BLaER1 treated with 17β-estradiol and CSF1 and Interleukin-3, amounts not matched to agents 10 nM and 100 nM (cell line): ENCODE measurements around the gene HSF5.

ENCODE experiments used
- H3K27ac ChIP-seq, 11 experiments: shearing (Covaris generic); formaldehyde crosslinking; 2 replicates each; pipeline ENCODE4 v1.8.1; 2022
- H3K27me3 ChIP-seq, 11 experiments: shearing (Covaris generic); formaldehyde crosslinking; 2 replicates each; pipeline ENCODE4 v1.8.1; 2022
- H3K36me3 ChIP-seq, 11 experiments: shearing (Covaris generic); formaldehyde crosslinking; 2 replicates each; pipeline ENCODE4 v1.8.1; 2022
- H3K4me1 ChIP-seq, 10 experiments: shearing (Covaris generic); formaldehyde crosslinking; 2 replicates each; pipeline ENCODE4 v1.8.1; 2022
- H3K4me2 ChIP-seq, 11 experiments: shearing (Covaris generic); formaldehyde crosslinking; 2 replicates each; pipeline ENCODE4 v1.8.1; 2022
- H3K4me3 ChIP-seq, 10 experiments: shearing (Covaris generic); formaldehyde crosslinking; 2 replicates each; pipeline ENCODE4 v1.8.1; 2022
- H3K9ac ChIP-seq, 11 experiments: shearing (Covaris generic); formaldehyde crosslinking; 2 replicates each; pipeline ENCODE4 v1.8.1; 2022
- H3K9me3 ChIP-seq, 11 experiments: shearing (Covaris generic); formaldehyde crosslinking; replicated peaks in 1 of 11; 2 replicates each; pipeline ENCODE4 v1.8.1; 2022
- H4K20me1 ChIP-seq, 11 experiments: shearing (Covaris generic); formaldehyde crosslinking; 2 replicates each; pipeline ENCODE4 v1.8.1; 2022
- Cebpa-rat ChIP-seq, 11 experiments: shearing (Covaris generic); IDR thresholded peaks; 2 replicates each; pipeline ENCODE4 v1.8.1; 2022

The HSF5 gene

DNA sequence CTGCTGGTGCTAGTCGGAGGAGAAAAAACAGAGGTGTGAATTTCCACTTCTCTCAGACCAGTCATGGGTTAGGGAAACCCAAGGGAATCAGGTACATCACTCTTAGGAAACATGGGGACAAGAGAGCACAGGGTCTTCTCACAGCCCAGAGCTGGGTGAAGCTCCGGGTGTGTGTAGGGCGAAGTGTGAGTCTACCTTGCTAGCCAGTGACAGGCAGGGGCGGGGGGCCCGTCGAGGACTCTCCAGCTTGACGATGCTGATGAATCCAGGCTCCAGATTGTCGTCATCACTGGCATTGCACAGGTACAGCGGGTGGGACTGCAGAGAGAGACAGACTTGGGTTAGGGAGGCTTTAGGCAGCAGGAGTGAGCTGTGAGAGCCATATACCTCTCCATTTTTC is 117.5 kb downstream of the HSF5 start:
- Histone ChIP-seq H3K36me3 (no peaks in the 10 kb centered on the region), H3K9ac (no peak overlapping the region), H3K27ac (no peak overlapping the region), H3K4me1 (peaks cover 0 to 20% (median 9%) of the 10 kb centered on the region in 10 experiments; a peak in 15 of 20 replicates), H4K20me1 (peaks cover 0 to 5% (median 0%) of the 10 kb centered on the region in 11 experiments; a peak in 1 of 22 replicates), H3K4me2 (peak overlapping the region in 4 of 11 experiments; percentile 5 to 15 (median 11); a peak in 5 of 22 replicates), H3K9me3 (no peaks in the 10 kb centered on the region), H3K27me3 (no peaks in the 10 kb centered on the region), H3K4me3 (no peak overlapping the region)
- TF ChIP-seq Cebpa-rat (IDR thresholded peaks at IDR 0.05): no peak

DNA sequence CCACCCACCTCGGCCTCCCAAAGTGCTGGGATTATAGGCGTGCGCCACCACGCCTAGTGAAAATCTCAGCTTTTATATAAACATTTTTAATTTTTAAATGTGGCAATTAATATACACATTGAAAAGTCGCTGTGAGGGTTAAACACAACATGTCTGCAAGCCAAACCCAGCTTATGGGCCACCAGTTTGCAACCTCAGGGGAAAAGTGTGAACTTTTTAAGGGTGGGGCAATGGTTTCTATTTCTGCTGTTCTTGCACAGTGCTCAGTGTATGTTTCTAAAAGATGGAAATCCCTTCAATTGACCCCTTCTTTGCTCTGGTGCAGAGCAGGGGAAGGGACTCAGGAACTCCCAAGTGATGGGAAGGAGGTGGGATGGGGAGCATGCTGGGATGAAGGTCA is 117.9 kb downstream of the HSF5 start:
- peaks cover 0 to 22% (median 5%) of the 10 kb centered on the region in 10 experiments; a peak in 13 of 20 replicates for H3K4me1 ChIP-seq

More for the DNA sequence above, 117.9 kb downstream of the HSF5 start:
- TF ChIP-seq Cebpa-rat (IDR thresholded peaks at IDR 0.05): no peak
- Histone ChIP-seq H4K20me1 (peaks cover 0 to 5% (median 0%) of the 10 kb centered on the region in 11 experiments; a peak in 1 of 22 replicates), H3K4me2 (peak overlapping the region in 4 of 11 experiments; percentile 5 to 15 (median 11); a peak in 6 of 22 replicates), H3K27ac (no peak overlapping the region), H3K36me3 (no peaks in the 10 kb centered on the region), H3K27me3 (no peaks in the 10 kb centered on the region), H3K9me3 (no peaks in the 10 kb centered on the region), H3K4me3 (no peak overlapping the region), H3K9ac (no peak overlapping the region)
